Karpas-422 (cell line): ENCODE measurements around the gene ZPLD1. TPM values are rescaled to one million over a fixed set of nuclear protein-coding genes. Genes with fewer than 3 reads are reported as not detected.

ENCODE experiments used
- DNase-seq: peaks from one replicate; pipeline ENCODE4 v3.0.0-alpha.2; 2015
- H2AFZ ChIP-seq: fragments of 200-600 bp; sonication (generic); 2 replicates; pipeline ENCODE4 v1.6.1; 2014; ENCODE audit warnings: antibody characterized with exemption, low read length, mixed read lengths
- H3K27ac ChIP-seq: fragments of 200-600 bp; sonication (generic); 2 replicates; pipeline ENCODE4 v1.5.1; 2014; ENCODE audit warnings: mild to moderate bottlenecking, low read length, moderate library complexity
- H3K27me3 ChIP-seq: fragments of 200-600 bp; sonication (generic); 2 replicates; pipeline ENCODE4 v1.6.1; 2014; ENCODE audit warnings: low read length, mixed read lengths
- H3K36me3 ChIP-seq: fragments of 200-600 bp; sonication (generic); 2 replicates; pipeline ENCODE4 v1.6.1; 2014; ENCODE audit warnings: low read length, mixed read lengths; ENCODE audit not compliant: insufficient read depth
- H3K4me1 ChIP-seq: fragments of 200-600 bp; sonication (generic); 2 replicates; pipeline ENCODE4 v1.6.1; 2014; ENCODE audit warnings: mild to moderate bottlenecking, low read length, mixed read lengths
- H3K4me2 ChIP-seq: fragments of 200-600 bp; sonication (generic); 2 replicates; pipeline ENCODE4 v1.6.1; 2014; ENCODE audit warnings: low read length, low read depth, mild to moderate bottlenecking; ENCODE audit not compliant: poor library complexity, severe bottlenecking
- H3K4me3 ChIP-seq: fragments of 200-600 bp; sonication (generic); 2 replicates; pipeline ENCODE4 v1.5.1; 2014; ENCODE audit warnings: mild to moderate bottlenecking, antibody characterized with exemption, low read length, mixed read lengths
- H3K79me2 ChIP-seq: fragments of 200-600 bp; sonication (generic); 2 replicates; pipeline ENCODE4 v1.6.1; 2014; ENCODE audit warnings: mild to moderate bottlenecking, low read length, mixed read lengths
- H3K9ac ChIP-seq: fragments of 200-600 bp; sonication (generic); 2 replicates; pipeline ENCODE4 v1.6.0; 2014; ENCODE audit warnings: low read length
- H3K9me2 ChIP-seq: fragments of 200-600 bp; sonication (generic), shearing (Covaris generic); replicated peaks from 2 replicates; pipeline ENCODE4 v1.6.0; 2014; ENCODE audit warnings: mild to moderate bottlenecking, low read length, moderate library complexity; ENCODE audit not compliant: insufficient read depth
- H3K9me3 ChIP-seq: fragments of 300-700, 200-600 bp; sonication (generic); 2 replicates; pipeline ENCODE4 v1.6.1; 2014; ENCODE audit warnings: low read length, mixed read lengths
- H4K20me1 ChIP-seq: fragments of 200-600 bp; sonication (generic); 2 replicates; pipeline ENCODE4 v1.6.1; 2014; ENCODE audit warnings: mild to moderate bottlenecking, antibody characterized with exemption, low read length, low read depth; ENCODE audit not compliant: insufficient read depth
- total RNA-seq: library from RNA; depleted of rRNA; stranded (reverse); fragments of >200 nt; shearing (Covaris generic); gene quantifications from 2 replicates; pipeline ENCODE4 v1.2.3, GENCODE V29; 2014; ENCODE audit warnings: low replicate concordance

ZPLD1 gene
- total RNA-seq, 1 experiment from 2014 or later, result not detected

DNA sequence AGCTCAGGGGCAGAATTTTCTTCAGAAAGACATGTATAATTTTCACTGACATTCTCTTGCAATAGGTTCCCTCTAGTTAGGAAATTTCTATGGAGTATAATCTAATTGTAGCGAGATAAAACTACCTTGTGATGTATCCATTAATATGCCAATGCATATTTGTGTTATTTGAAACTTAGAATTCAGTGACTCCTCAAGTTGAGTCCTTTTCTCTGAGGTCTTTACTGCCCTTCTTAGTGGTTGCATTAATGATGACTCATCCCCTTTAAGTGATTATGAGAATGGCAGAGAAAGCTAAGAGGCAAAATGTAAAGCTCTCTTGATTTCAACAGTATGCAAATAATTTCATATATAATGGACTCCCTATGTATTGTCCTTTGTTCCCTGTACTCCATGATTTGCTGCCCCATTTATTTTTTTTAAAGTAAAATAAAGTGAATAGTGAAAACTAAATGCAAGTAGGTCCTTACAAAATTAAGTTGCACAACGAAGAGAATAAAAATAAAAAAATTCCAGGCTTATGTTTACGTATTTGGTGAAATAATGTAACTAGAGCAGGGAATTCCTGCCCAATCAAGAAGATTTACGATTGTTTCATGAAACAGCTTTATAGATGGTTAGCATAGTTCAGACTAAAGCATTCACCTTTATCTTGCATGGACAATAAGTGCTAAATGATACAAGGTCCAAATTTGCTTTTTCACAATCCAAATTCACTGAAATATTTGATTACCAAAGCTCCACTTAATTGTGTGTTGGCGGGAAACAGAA lies 78.1 kb downstream of the ZPLD1 start:
- no peak overlapping the region for H3K27ac ChIP-seq
- no peak overlapping the region for H3K4me2 ChIP-seq
- no peaks in the 10 kb centered on the region for H3K79me2 ChIP-seq
- H2AFZ ChIP-seq, result no peak overlapping the region
- H3K4me3 ChIP-seq, result no peak overlapping the region
- no peaks in the 10 kb centered on the region for H4K20me1 ChIP-seq
- DNase-seq, result no peak
- H3K9ac ChIP-seq, result no peak overlapping the region
- no peaks in the 10 kb centered on the region for H3K27me3 ChIP-seq
- no peaks in the 10 kb centered on the region for H3K36me3 ChIP-seq
- no peaks in the 10 kb centered on the region for H3K9me2 ChIP-seq
- no peaks in the 10 kb centered on the region for H3K4me1 ChIP-seq
- no peaks in the 10 kb centered on the region for H3K9me3 ChIP-seq

GRCh38 chr3:102514241-102514640 lies 79.4 kb downstream of the ZPLD1 start:
- Histone ChIP-seq H3K9ac (no peak overlapping the region), H3K9me2 (no peaks in the 10 kb centered on the region), H3K27ac (no peak overlapping the region), H3K27me3 (no peaks in the 10 kb centered on the region), H4K20me1 (no peaks in the 10 kb centered on the region), H3K36me3 (no peaks in the 10 kb centered on the region), H3K4me3 (no peak overlapping the region), H3K79me2 (no peaks in the 10 kb centered on the region), H3K4me2 (no peak overlapping the region), H3K4me1 (no peaks in the 10 kb centered on the region), H3K9me3 (no peaks in the 10 kb centered on the region), H2AFZ (no peak overlapping the region)
- no peak for DNase-seq

DNA sequence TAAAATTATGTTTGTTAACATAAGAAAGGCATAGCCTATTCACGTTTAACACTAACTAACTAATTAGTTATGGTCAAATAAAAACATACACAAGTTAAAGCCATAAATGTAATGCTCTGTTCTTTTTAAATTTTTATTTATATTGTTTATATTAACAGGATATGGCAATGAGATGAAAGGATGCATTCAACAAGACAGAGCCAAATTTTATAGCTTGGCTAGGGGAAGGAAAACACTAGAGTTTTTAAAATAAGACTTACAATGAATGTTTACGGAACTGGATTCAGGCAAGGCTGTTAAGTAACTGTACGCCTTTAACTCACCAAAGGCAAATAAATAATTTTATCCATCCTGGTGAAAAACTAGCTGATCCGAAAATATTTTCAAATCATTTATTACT lies 86.4 kb downstream of the ZPLD1 start:
- H3K4me2 ChIP-seq, result no peak overlapping the region
- no peaks in the 10 kb centered on the region for H3K36me3 ChIP-seq
- H3K4me3 ChIP-seq, result no peak overlapping the region
- H2AFZ ChIP-seq, result no peak overlapping the region
- H3K9me2 ChIP-seq, result no peaks in the 10 kb centered on the region
- H3K4me1 ChIP-seq, result no peaks in the 10 kb centered on the region
- no peaks in the 10 kb centered on the region for H3K79me2 ChIP-seq
- H3K9me3 ChIP-seq, result no peaks in the 10 kb centered on the region
- DNase-seq, result no peak
- no peak overlapping the region for H3K9ac ChIP-seq
- H3K27me3 ChIP-seq, result no peaks in the 10 kb centered on the region
- no peaks in the 10 kb centered on the region for H4K20me1 ChIP-seq
- H3K27ac ChIP-seq, result no peak overlapping the region

DNA sequence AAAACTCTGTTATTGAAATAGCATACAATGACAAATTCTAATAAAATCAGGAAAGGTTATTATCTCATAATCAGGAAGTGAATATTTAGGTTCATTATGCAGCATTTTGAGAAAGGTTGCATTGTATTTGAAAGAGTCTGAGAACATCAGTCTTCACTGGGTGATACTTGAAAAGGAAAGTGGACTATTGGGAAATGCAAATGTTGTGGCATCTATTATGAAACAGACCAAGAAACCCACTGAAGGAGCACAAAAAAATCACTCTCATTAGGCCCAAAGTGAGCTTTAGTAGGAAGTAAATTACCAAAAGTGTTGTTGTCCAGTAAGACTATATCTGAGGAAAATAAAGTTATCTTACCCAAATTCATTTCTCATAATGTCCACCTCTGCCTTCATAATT lies 90.8 kb downstream of the ZPLD1 start:
- Histone ChIP-seq H3K79me2 (no peaks in the 10 kb centered on the region), H2AFZ (no peak overlapping the region), H3K4me1 (no peaks in the 10 kb centered on the region), H3K4me2 (no peak overlapping the region), H3K9ac (no peak overlapping the region), H3K9me3 (no peaks in the 10 kb centered on the region), H3K36me3 (no peaks in the 10 kb centered on the region), H3K27ac (no peak overlapping the region), H3K27me3 (no peaks in the 10 kb centered on the region), H3K9me2 (no peaks in the 10 kb centered on the region), H4K20me1 (no peaks in the 10 kb centered on the region), H3K4me3 (no peak overlapping the region)
- no peak for DNase-seq

- no peaks in the 10 kb centered on the region for H4K20me1 ChIP-seq
- no peak overlapping the region for H3K27ac ChIP-seq
- H2AFZ ChIP-seq, result no peak overlapping the region
- no peaks in the 10 kb centered on the region for H3K4me1 ChIP-seq
- H3K79me2 ChIP-seq, result no peaks in the 10 kb centered on the region
- H3K9ac ChIP-seq, result no peak overlapping the region
- no peaks in the 10 kb centered on the region for H3K27me3 ChIP-seq
- H3K9me3 ChIP-seq, result no peaks in the 10 kb centered on the region
- H3K4me3 ChIP-seq, result no peak overlapping the region
- H3K36me3 ChIP-seq, result no peaks in the 10 kb centered on the region
- no peak overlapping the region for H3K4me2 ChIP-seq
- no peaks in the 10 kb centered on the region for H3K9me2 ChIP-seq
- no peak for DNase-seq
Measured at GRCh38 chr3:102526865-102527264, 92.0 kb downstream of the ZPLD1 start.

DNA sequence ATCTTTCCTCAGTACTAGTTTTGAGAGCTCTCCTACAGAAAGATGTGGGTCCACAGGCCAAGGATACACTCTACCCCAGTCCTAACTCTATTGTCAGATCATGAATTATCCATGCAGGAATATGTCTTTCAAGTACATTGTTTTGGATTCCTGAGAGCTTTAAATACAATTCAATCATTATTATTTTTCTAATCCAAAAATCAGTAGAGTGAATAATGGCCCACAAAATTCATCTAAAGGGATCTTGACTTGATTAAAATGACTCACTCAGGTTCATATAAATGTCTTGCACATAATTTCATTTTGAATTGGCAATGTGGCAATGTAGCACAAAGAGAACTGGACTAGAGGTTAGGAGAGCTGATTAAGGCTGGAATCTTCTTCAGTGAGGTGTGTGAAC lies 93.9 kb downstream of the ZPLD1 start:
- no peak overlapping the region for H3K9ac ChIP-seq
- no peak overlapping the region for H2AFZ ChIP-seq
- H3K27me3 ChIP-seq, result no peaks in the 10 kb centered on the region
- H4K20me1 ChIP-seq, result no peaks in the 10 kb centered on the region
- no peaks in the 10 kb centered on the region for H3K4me1 ChIP-seq
- no peak for DNase-seq
- no peak overlapping the region for H3K4me2 ChIP-seq
- H3K79me2 ChIP-seq, result no peaks in the 10 kb centered on the region
- no peaks in the 10 kb centered on the region for H3K9me3 ChIP-seq
- H3K4me3 ChIP-seq, result no peak overlapping the region
- H3K36me3 ChIP-seq, result no peaks in the 10 kb centered on the region
- no peaks in the 10 kb centered on the region for H3K9me2 ChIP-seq
- H3K27ac ChIP-seq, result no peak overlapping the region
